ENCODE data around the gene CDC42SE2. TPM values are rescaled to one million over a fixed set of nuclear protein-coding genes. Genes with fewer than 3 reads are reported as not detected.
A peak's percentile ranks its signal among the peaks of the same experiment; 100 is the strongest.
"Not testable (repeated sequence)": the region's sequence is repeated elsewhere in the genome, so short reads cannot be mapped to it uniquely, and the experiment has no call there.

Gene CDC42SE2
- total RNA-seq, 1 donor from 2014 or later: 12.8 TPM

- intact Hi-C loops (cut with DNase I): no loop called here
- Histone ChIP-seq H3K9me3 (no peaks in the 10 kb centered on the region), H3K27me3 (no peaks in the 10 kb centered on the region), H3K4me3 (no peak overlapping the region), H3K27ac (no peak overlapping the region), H3K36me3 (no peaks in the 10 kb centered on the region), H3K4me1 (no peaks in the 10 kb centered on the region)
- peak; percentile 42 to 75 for DNase-seq (ENCODE audit: low spot score in 2 of 2)
- no peak for TF ChIP-seq CTCF (IDR thresholded peaks at IDR 0.05)
Measured at GRCh38 chr5:131252824-131253171, 11.1 kb upstream of the CDC42SE2 start.

GRCh38 chr5:131254025-131254424 lies 9.8 kb upstream of the CDC42SE2 start:
- H3K9me3 ChIP-seq; intact Hi-C loops (cut with DNase I); H3K27ac ChIP-seq; DNase-seq (ENCODE audit: low spot score in 2 of 2); H3K4me3 ChIP-seq; H3K36me3 ChIP-seq; H3K4me1 ChIP-seq; H3K27me3 ChIP-seq: not testable (repeated sequence)

- H3K4me3 ChIP-seq: no peak overlapping the region
- H3K9me3 ChIP-seq: no peaks in the 10 kb centered on the region
- DNase-seq (ENCODE audit: low spot score in 2 of 2): no peak
- TF ChIP-seq CTCF (IDR thresholded peaks at IDR 0.05): no peak
- no peaks in the 10 kb centered on the region for H3K4me1 ChIP-seq
- H3K27ac ChIP-seq: no peak overlapping the region
- intact Hi-C loops (cut with DNase I): no loop called here
- no peaks in the 10 kb centered on the region for H3K27me3 ChIP-seq
- no peaks in the 10 kb centered on the region for H3K36me3 ChIP-seq
Measured at GRCh38 chr5:131254741-131255140, 9.1 kb upstream of the CDC42SE2 start.

GRCh38 chr5:131256507-131256823 lies 7.4 kb upstream of the CDC42SE2 start:
- Histone ChIP-seq H3K27ac (no peak overlapping the region), H3K9me3 (no peaks in the 10 kb centered on the region), H3K4me3 (no peak overlapping the region), H3K27me3 (no peaks in the 10 kb centered on the region), H3K4me1 (no peaks in the 10 kb centered on the region), H3K36me3 (no peaks in the 10 kb centered on the region)
- no peak for DNase-seq (ENCODE audit: low spot score in 2 of 2)
- intact Hi-C loops (cut with DNase I): no loop called here
- TF ChIP-seq CTCF (IDR thresholded peaks at IDR 0.05): no peak

GRCh38 chr5:131258733-131259132 lies 5.1 kb upstream of the CDC42SE2 start:
- H3K36me3 ChIP-seq: no peaks in the 10 kb centered on the region
- no peak for DNase-seq (ENCODE audit: low spot score in 2 of 2)
- no peak for TF ChIP-seq CTCF (IDR thresholded peaks at IDR 0.05)
- intact Hi-C loops (cut with DNase I): no loop called here
- H3K9me3 ChIP-seq: no peaks in the 10 kb centered on the region
- no peak overlapping the region for H3K4me3 ChIP-seq
- H3K4me1 ChIP-seq: peaks cover 0 to 2% of the 10 kb centered on the region in 2 donors
- no peak overlapping the region for H3K27ac ChIP-seq
- no peaks in the 10 kb centered on the region for H3K27me3 ChIP-seq

- intact Hi-C loops (cut with DNase I): no loop called here
- no peak for DNase-seq (ENCODE audit: low spot score in 2 of 2)
Measured at GRCh38 chr5:131259326-131259725, 4.5 kb upstream of the CDC42SE2 start.

More at GRCh38 chr5:131259326-131259725, 4.5 kb upstream of the CDC42SE2 start:
- Histone ChIP-seq H3K27ac (no peak overlapping the region), H3K9me3 (no peaks in the 10 kb centered on the region), H3K4me1 (peaks cover 0 to 2% of the 10 kb centered on the region in 2 donors), H3K4me3 (no peak overlapping the region), H3K27me3 (no peaks in the 10 kb centered on the region), H3K36me3 (no peaks in the 10 kb centered on the region)
- TF ChIP-seq CTCF (IDR thresholded peaks at IDR 0.05): no peak
